Esophagus squamous epithelium (tissue), 5 donors: ENCODE measurements around the gene NME7. TPM values are rescaled to one million over a fixed set of nuclear protein-coding genes. Genes with fewer than 3 reads are reported as not detected.

ENCODE experiments used
- DNase-seq: peaks from one replicate; lab custom pipeline; 2025; lab: John Stamatoyannopoulos, UW
- H3K27ac ChIP-seq, 4 donors: fragments of 200-600 bp; sonication (generic); one replicate each; pipeline ENCODE4 v1.5.1; 2016 to 2019; ENCODE audit warnings: mild to moderate bottlenecking in 1 of 4
- H3K27me3 ChIP-seq, 4 donors: fragments of 200-600 bp; sonication (generic); 1 replicate in 3 of 4; 2 replicates in 1 of 4; pipeline versions ENCODE4 v1.5.1 to v1.6.0; 2017 to 2021; ENCODE audit warnings: antibody characterized with exemption in 1 of 4
- H3K36me3 ChIP-seq, 3 donors: fragments of 200-600 bp; sonication (generic); one replicate each; pipeline ENCODE4 v1.5.1; 2016 to 2019
- H3K4me1 ChIP-seq, 3 donors: fragments of 200-600 bp; sonication (generic); one replicate each; pipeline ENCODE4 v1.5.1; 2017 to 2019
- H3K4me3 ChIP-seq, 4 donors: fragments of 200-600 bp; sonication (generic); 1 replicate in 3 of 4; 2 replicates in 1 of 4; pipeline ENCODE4 v1.5.1; 2016 to 2019; ENCODE audit warnings: mild to moderate bottlenecking in 2 of 4, moderate library complexity in 1 of 4
- H3K9me3 ChIP-seq, 3 donors: fragments of 200-600 bp; sonication (generic); one replicate each; pipeline ENCODE4 v1.5.1; 2016 to 2019
- POLR2A ChIP-seq, 4 donors: fragments of 450-650 bp; IDR thresholded peaks; one replicate each; pipeline ENCODE4 v1.6.1; 2017; ENCODE audit warnings: antibody characterized with exemption in 4 of 4, mild to moderate bottlenecking in 4 of 4, moderate library complexity in 3 of 4
- whole genome bisulfite sequencing, 2 donors: methylation state at CpG; one replicate each; pipeline ENCODE4 v1.1.5; 2018; 5-methylcytosine and 5-hydroxymethylcytosine counted together
- intact Hi-C: fragments of 100-400 bp; cut with DNase I; formaldehyde crosslinking; loops from one replicate; pipeline ENCODE4 v1.15.0; 2022
- total RNA-seq, 4 donors: library from RNA; depleted of rRNA; stranded (reverse); fragments of >200 nt; gene quantifications; one replicate each; pipeline ENCODE4 v1.1.0, GENCODE V29; 2016
- TF ChIP-seq, protein P1 (sequence below), 6 experiments: fragments of 450-650 bp in 4 of 6; fragments of 200-600 bp in 2 of 6; sonication (generic) in 2 of 6; IDR thresholded peaks; one replicate each; pipeline ENCODE4 v1.5.1; 2016 to 2019; ENCODE audit warnings: antibody characterized with exemption in 6 of 6, mild to moderate bottlenecking in 4 of 6, moderate library complexity in 4 of 6
- donor health status: DM: yes; HTN: yes; CAD: no.

Gene NME7
- total RNA-seq, 4 donors from 2014 or later, result 5.7 to 10.7 (median 7.4) TPM

DNA sequence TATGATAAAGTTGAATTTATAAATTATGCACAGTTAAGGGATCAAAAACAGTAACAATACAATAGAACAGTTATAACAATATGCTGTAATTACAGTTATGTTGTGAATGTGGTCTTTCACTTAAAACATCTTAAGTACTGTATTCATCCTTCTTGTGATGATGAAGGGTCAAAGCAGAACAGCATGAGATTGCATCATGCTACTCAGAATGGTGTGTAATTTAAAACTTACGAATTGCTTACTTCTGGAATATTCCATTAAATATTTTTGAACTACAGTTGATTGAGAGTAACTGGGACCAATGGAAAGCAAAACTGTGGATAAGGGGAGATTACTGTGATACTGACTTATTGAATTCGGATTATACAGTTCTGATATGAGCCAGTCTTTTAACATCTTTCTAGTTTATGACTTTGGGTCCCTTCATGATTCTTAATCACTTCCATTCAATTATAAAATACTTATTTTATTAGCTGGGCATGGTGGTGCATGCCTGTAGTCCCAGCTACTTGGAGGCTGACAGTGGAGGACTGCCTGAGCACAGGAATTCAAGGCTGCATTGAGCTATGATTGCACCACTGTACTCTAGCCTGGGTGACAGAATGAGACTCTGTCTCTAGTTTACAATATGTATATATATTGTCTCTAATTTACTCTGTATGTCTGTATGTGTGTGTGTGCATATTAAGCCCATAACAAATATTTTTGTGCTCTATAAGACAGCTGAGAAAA lies 217.9 kb downstream of the NME7 start:
- no peak for DNase-seq
- H3K27ac ChIP-seq, result no peak overlapping the region
- intact Hi-C loops, result no loop called here
- H3K4me3 ChIP-seq, result no peak overlapping the region
- no peaks in the 10 kb centered on the region for H3K27me3 ChIP-seq
- 89 to 90% methylated on average over 2 of the region's 2 CpGs for WGBS, 2 donors
- no peak for TF ChIP-seq POLR2A (IDR thresholded peaks at IDR 0.05)
- TF ChIP-seq, protein P1, sequence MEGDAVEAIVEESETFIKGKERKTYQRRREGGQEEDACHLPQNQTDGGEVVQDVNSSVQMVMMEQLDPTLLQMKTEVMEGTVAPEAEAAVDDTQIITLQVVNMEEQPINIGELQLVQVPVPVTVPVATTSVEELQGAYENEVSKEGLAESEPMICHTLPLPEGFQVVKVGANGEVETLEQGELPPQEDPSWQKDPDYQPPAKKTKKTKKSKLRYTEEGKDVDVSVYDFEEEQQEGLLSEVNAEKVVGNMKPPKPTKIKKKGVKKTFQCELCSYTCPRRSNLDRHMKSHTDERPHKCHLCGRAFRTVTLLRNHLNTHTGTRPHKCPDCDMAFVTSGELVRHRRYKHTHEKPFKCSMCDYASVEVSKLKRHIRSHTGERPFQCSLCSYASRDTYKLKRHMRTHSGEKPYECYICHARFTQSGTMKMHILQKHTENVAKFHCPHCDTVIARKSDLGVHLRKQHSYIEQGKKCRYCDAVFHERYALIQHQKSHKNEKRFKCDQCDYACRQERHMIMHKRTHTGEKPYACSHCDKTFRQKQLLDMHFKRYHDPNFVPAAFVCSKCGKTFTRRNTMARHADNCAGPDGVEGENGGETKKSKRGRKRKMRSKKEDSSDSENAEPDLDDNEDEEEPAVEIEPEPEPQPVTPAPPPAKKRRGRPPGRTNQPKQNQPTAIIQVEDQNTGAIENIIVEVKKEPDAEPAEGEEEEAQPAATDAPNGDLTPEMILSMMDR (IDR thresholded peaks at IDR 0.05), result no peak
- H3K4me1 ChIP-seq, result no peaks in the 10 kb centered on the region
- H3K9me3 ChIP-seq, result no peaks in the 10 kb centered on the region
- H3K36me3 ChIP-seq, result no peaks in the 10 kb centered on the region

DNA sequence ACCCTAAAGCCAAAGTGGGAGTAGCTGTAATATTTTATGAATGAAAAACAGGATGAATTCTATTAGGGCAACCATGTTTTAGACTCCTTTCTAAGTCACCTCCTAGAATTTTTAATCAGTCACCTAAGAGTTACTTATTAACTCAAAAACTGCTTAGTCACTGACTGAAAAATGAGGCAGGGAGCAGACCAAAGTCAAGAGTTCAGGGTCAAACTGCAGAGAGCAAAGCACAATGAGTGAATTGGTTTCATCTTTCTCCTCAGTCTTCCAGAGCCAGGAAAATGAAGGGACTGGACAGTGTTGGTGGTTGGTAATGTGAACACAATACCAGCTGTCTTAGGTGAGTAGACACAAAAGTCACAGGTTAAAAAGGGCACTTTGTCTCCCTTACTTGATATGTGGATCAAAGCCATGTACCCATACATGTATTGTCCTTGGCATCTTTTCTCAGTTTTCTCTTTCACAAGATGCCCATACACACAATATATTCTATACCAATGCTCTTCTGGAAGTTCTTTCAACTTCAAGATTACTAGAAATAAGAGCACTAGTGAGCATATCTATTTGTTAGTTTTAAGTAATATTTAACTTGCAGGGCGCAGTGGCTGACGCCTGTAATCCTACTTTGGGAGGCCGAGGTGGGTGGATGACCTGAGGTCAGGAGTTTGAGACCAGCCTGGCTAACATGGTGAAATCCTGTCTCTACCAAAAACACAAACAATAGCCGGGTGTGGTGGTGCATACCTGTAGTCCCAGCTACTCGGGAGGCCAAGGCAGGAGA lies 218.9 kb downstream of the NME7 start:
- Histone ChIP-seq H3K36me3 (no peaks in the 10 kb centered on the region), H3K4me3 (no peak overlapping the region), H3K9me3 (no peaks in the 10 kb centered on the region), H3K4me1 (no peaks in the 10 kb centered on the region), H3K27ac (no peak overlapping the region), H3K27me3 (no peaks in the 10 kb centered on the region)
- TF ChIP-seq, protein P1 (IDR thresholded peaks at IDR 0.05), result no peak
- no peak for TF ChIP-seq POLR2A (IDR thresholded peaks at IDR 0.05)
- no peak for DNase-seq
- WGBS, 2 donors, result 72 to 79% methylated on average over 5 of the region's 5 CpGs
- intact Hi-C loops, result no loop called here

DNA sequence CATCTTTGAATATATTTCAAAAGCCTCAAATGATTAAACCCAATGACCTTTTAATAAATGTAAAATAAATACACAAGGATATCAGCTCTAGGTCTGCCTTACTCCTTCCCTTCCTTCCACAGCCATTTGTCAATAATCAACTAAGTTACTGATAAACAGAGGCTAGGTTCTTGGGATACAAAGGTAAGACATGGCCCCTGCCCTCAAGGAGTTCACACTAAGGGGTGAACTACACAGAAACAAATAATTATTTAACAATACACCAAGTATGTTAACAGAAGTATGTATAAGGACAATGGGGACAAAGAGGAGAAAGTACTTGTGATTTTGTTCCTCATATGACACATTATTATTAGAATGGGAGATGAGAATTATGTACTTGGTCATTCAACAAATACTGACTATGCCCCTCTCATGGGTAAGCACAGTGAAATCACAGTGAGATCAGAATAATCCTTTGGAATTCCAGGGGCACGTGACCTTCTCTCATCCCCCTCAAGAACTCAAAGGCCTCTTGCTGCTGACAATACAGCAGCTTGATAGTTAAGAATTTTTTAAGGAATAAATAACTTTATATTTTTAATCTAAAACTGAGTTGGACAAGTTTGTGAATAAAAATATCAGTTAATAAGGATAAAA lies 220.9 kb downstream of the NME7 start:
- Histone ChIP-seq H3K36me3 (no peaks in the 10 kb centered on the region), H3K4me3 (no peak overlapping the region), H3K27me3 (no peaks in the 10 kb centered on the region), H3K27ac (no peak overlapping the region), H3K4me1 (no peaks in the 10 kb centered on the region), H3K9me3 (no peaks in the 10 kb centered on the region)
- TF ChIP-seq, protein P1 (IDR thresholded peaks at IDR 0.05), result no peak
- TF ChIP-seq POLR2A (IDR thresholded peaks at IDR 0.05), result no peak
- no peak for DNase-seq
- 100% methylated on average over 1 of the region's 1 CpG for WGBS, 2 donors
- intact Hi-C loops, result no loop called here

DNA sequence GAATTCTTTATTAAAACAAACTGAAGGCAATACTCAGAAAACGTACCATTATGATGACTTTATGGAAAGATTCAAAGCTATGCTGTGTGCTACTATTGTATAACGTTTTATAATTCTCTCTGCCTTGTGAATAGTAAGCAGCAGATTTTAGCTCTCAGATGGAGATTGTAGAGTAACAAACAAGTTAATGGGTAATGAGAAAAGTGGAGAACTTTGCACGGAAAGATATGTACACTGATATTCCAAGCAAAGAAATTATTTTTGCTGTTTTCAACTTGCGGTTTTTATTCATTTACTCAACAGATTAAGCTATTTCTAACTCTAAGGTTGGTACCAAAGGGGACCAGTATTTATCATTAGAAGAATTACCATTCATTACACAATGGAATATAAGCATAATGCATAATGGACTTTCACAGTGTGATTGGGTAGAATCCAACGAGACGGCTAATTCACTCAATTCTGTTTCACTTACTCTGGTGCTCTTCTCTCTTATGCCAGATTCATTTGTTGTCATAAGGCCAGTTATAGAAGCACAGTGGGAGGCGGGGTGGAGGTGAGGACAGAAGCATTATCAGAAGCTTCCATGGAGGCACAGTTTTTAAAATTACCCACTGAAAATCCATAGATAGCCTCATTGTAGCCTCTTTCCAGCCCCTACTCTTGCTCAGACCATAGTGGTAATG lies 222.5 kb downstream of the NME7 start:
- no peak overlapping the region for H3K4me3 ChIP-seq
- no peaks in the 10 kb centered on the region for H3K36me3 ChIP-seq
- no peaks in the 10 kb centered on the region for H3K27me3 ChIP-seq
- no peaks in the 10 kb centered on the region for H3K9me3 ChIP-seq
- 86 to 93% methylated on average over 7 of the region's 7 CpGs for WGBS, 2 donors
- H3K4me1 ChIP-seq, result no peaks in the 10 kb centered on the region
- DNase-seq, result no peak
- intact Hi-C loops, result no loop called here
- no peak for TF ChIP-seq POLR2A (IDR thresholded peaks at IDR 0.05)
- TF ChIP-seq, protein P1 (IDR thresholded peaks at IDR 0.05), result no peak
- no peak overlapping the region for H3K27ac ChIP-seq
